HepG2 (cell line): Measurements from ENCODE around the gene MFSD11. TPM values are rescaled to one million over a fixed set of nuclear protein-coding genes. Genes with fewer than 3 reads are reported as not detected.

ENCODE experiments used
- EEA1 ChIP-seq: sonication (generic); formaldehyde crosslinking; IDR thresholded peaks from 2 replicates; pipeline ENCODE4 v1.5.1; 2020; ENCODE audit warnings: mild to moderate bottlenecking, missing genetic modification reagents, borderline replicate concordance
- ELF1 ChIP-seq: sonication (generic); formaldehyde crosslinking; IDR thresholded peaks from 2 replicates; pipeline ENCODE4 v1.4.0; 2020; ENCODE audit warnings: missing genetic modification reagents
- ETV6 ChIP-seq: sonication (generic); formaldehyde crosslinking; conservative IDR thresholded peaks from 2 replicates; pipeline ENCODE4 v1.4.0; 2020; ENCODE audit warnings: missing genetic modification reagents
- IRF9 ChIP-seq: sonication (generic); formaldehyde crosslinking; IDR thresholded peaks from 2 replicates; pipeline ENCODE4 v1.8.0; 2022; ENCODE audit warnings: missing genetic modification reagents, mild to moderate bottlenecking, borderline replicate concordance
- KDM1A ChIP-seq: IDR thresholded peaks from 2 replicates; pipeline ENCODE4 v1.6.1; 2016; ENCODE audit warnings: missing compliant biosample characterization
- MATR3 ChIP-seq: sonication (generic); formaldehyde crosslinking; IDR thresholded peaks from 2 replicates; pipeline ENCODE4 v1.4.0; 2020; ENCODE audit warnings: missing genetic modification reagents
- NFE2 ChIP-seq: sonication (generic); formaldehyde crosslinking; IDR thresholded peaks from 2 replicates; pipeline ENCODE4 v1.4.0; 2020; ENCODE audit warnings: missing genetic modification reagents
- NFRKB ChIP-seq: fragments of 450-650 bp; IDR thresholded peaks from 2 replicates; pipeline ENCODE4 v1.6.1; 2017
- POLR2AphosphoS2 ChIP-seq: IDR thresholded peaks from 2 replicates; pipeline ENCODE4 v1.6.1; 2011; ENCODE audit warnings: low read depth, low read length, improper control_type of control experiment
- PPARG ChIP-seq: conservative IDR thresholded peaks from 2 replicates; pipeline ENCODE4 v1.6.1; 2016; ENCODE audit warnings: missing biosample characterization, missing genetic modification reagents
- RBAK ChIP-seq: sonication (generic); formaldehyde crosslinking; IDR thresholded peaks from 2 replicates; pipeline ENCODE4 v1.5.1; 2020; ENCODE audit warnings: mild to moderate bottlenecking, missing genetic modification reagents
- SMAD3 ChIP-seq: sonication (generic); formaldehyde crosslinking; IDR thresholded peaks from 2 replicates; pipeline ENCODE4 v1.4.0; 2020; ENCODE audit warnings: missing genetic modification reagents
- SP2 ChIP-seq: sonication (generic); formaldehyde crosslinking; IDR thresholded peaks from 2 replicates; pipeline ENCODE4 v1.5.1; 2020; ENCODE audit warnings: mild to moderate bottlenecking, missing genetic modification reagents
- ZBED4 ChIP-seq: sonication (generic); formaldehyde crosslinking; IDR thresholded peaks from 2 replicates; pipeline ENCODE4 v1.4.0; 2020; ENCODE audit warnings: missing genetic modification reagents, borderline replicate concordance
- ZBTB1 ChIP-seq: sonication (generic); formaldehyde crosslinking; IDR thresholded peaks from 2 replicates; pipeline ENCODE4 v1.4.0; 2020; ENCODE audit warnings: missing genetic modification reagents, borderline replicate concordance
- ZBTB14 ChIP-seq: sonication (generic); formaldehyde crosslinking; IDR thresholded peaks from 2 replicates; pipeline ENCODE4 v1.4.0; 2020; ENCODE audit warnings: missing genetic modification reagents
- ZC3H4 ChIP-seq: sonication (generic); formaldehyde crosslinking; IDR thresholded peaks from 2 replicates; pipeline ENCODE4 v1.4.0; 2020; ENCODE audit warnings: missing genetic modification reagents, borderline replicate concordance
- ZFP36L2 ChIP-seq: sonication (generic); formaldehyde crosslinking; IDR thresholded peaks from 2 replicates; pipeline ENCODE4 v1.4.0; 2020; ENCODE audit warnings: missing genetic modification reagents
- ZMYM3 ChIP-seq: sonication (generic); formaldehyde crosslinking; IDR thresholded peaks from 2 replicates; pipeline ENCODE4 v1.5.1; 2020; ENCODE audit warnings: mild to moderate bottlenecking, missing genetic modification reagents
- ZNF292 ChIP-seq: sonication (generic); formaldehyde crosslinking; IDR thresholded peaks from 2 replicates; pipeline ENCODE4 v1.8.1; 2022; ENCODE audit warnings: mild to moderate bottlenecking, low read depth, missing genetic modification reagents, borderline replicate concordance
- ZNF547 ChIP-seq: sonication (generic); formaldehyde crosslinking; IDR thresholded peaks from 2 replicates; pipeline ENCODE4 v1.5.1; 2020; ENCODE audit warnings: mild to moderate bottlenecking, missing genetic modification reagents
- polyA plus RNA-seq, 8 experiments: library from polyadenylated mRNA; depleted of rRNA in 3 of 8; stranded (reverse) in 7 of 8; unstranded in 1 of 8; fragments of >200 nt; fragmentation: Illumina TruSeq in 4 of 8; extraction: Trizol in 4 of 8; gene quantifications; 2 replicates each; pipeline versions ENCODE4 v1.2.1 to v1.2.3, GENCODE V29; 2011 to 2016; ENCODE audit warnings: low read depth in 4 of 8, missing spikeins in 1 of 8, mixed read lengths in 1 of 8; ENCODE audit not compliant: insufficient read depth in 1 of 8
- total RNA-seq, 5 experiments: library from RNA; depleted of rRNA; stranded (reverse); fragments of >200 nt; fragmentation: Illumina TruSeq; extraction: Trizol; gene quantifications; 2 replicates each; pipeline ENCODE4 v1.2.3, GENCODE V29; 2016; ENCODE audit warnings: low read depth in 1 of 5
- TF ChIP-seq, protein P1 (sequence below): sonication (generic); formaldehyde crosslinking; IDR thresholded peaks from 2 replicates; pipeline ENCODE4 v1.5.0; 2020; ENCODE audit warnings: missing genetic modification reagents
- TF ChIP-seq, protein P2 (sequence below): sonication (generic); formaldehyde crosslinking; IDR thresholded peaks from 2 replicates; pipeline ENCODE4 v1.4.0; 2020; ENCODE audit warnings: mild to moderate bottlenecking, missing genetic modification reagents

MFSD11 gene
- total and polyA plus RNA-seq, 2 of the 13 experiments (the other 11 are each of a cell fraction or from before 2014, with no cell fraction given), result 26.1 to 36.3 TPM

- TF ChIP-seq IRF9 (CRISPR knock-in tag) (peak; percentile 63; the same call in 1 of the 2 replicates), EEA1 (CRISPR knock-in tag) (no peak), KDM1A (CRISPR knock-in tag) (no peak), ZMYM3 (CRISPR knock-in tag) (peak; percentile 55; the same call in 1 of the 2 replicates), ELF1 (CRISPR knock-in tag) (peak; percentile 58; the same call in 1 of the 2 replicates), SMAD3 (CRISPR knock-in tag) (no peak), ZBTB14 (CRISPR knock-in tag) (no peak), RBAK (CRISPR knock-in tag) (no peak), ZBTB1 (CRISPR knock-in tag) (no peak), ZFP36L2 (CRISPR knock-in tag) (no peak), ZBED4 (CRISPR knock-in tag) (peak; percentile 88; the same call in 1 of the 2 replicates), MATR3 (CRISPR knock-in tag) (no peak), ZNF547 (CRISPR knock-in tag) (peak; percentile 51; the same call in 1 of the 2 replicates), POLR2AphosphoS2 (no peak), SP2 (CRISPR knock-in tag) (no peak), ETV6 (CRISPR knock-in tag) (no peak), NFRKB (no peak), NFE2 (CRISPR knock-in tag) (no peak), ZC3H4 (CRISPR knock-in tag) (no peak), ZNF292 (CRISPR knock-in tag) (peak; percentile 57; the same call in 1 of the 2 replicates), PPARG (CRISPR knock-in tag) (peak; percentile 47; the same call in 1 of the 2 replicates)
- TF ChIP-seq, protein P1, sequence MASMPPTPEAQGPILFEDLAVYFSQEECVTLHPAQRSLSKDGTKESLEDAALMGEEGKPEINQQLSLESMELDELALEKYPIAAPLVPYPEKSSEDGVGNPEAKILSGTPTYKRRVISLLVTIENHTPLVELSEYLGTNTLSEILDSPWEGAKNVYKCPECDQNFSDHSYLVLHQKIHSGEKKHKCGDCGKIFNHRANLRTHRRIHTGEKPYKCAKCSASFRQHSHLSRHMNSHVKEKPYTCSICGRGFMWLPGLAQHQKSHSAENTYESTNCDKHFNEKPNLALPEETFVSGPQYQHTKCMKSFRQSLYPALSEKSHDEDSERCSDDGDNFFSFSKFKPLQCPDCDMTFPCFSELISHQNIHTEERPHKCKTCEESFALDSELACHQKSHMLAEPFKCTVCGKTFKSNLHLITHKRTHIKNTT (CRISPR knock-in tag), result no peak
- TF ChIP-seq, protein P2, sequence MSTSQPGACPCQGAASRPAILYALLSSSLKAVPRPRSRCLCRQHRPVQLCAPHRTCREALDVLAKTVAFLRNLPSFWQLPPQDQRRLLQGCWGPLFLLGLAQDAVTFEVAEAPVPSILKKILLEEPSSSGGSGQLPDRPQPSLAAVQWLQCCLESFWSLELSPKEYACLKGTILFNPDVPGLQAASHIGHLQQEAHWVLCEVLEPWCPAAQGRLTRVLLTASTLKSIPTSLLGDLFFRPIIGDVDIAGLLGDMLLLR (CRISPR knock-in tag), result no peak
Observed at GRCh38 chr17:76696763-76697701, 40.9 kb upstream of the MFSD11 start (continued).
